K562 (cell line): ENCODE results near the gene TMEM63C. TPM values are rescaled to one million over a fixed set of nuclear protein-coding genes. Genes with fewer than 3 reads are reported as not detected.

Experiments
- ATAC-seq: fragments of 200-7000 bp; cut with Tn5 transposase; 3 replicates; pipeline ENCODE4 v1.9.1; 2020; ENCODE audit warnings: moderate library complexity
- BruUV-seq: library from RNA; stranded (reverse); fragments of 400-500 nt; replicated peaks from 2 replicates; lab custom pipeline; 2021; lab: Mats Ljungman, UMichigan
- CTCF ChIA-PET: fragments of 300-600 bp; formaldehyde crosslinking; extraction: SDS; loops from one replicate; lab custom pipeline; 2021; ENCODE audit warnings: low intra/inter-chr PET ratio; lab: Yijun Ruan, JAX
- POLR2A ChIA-PET: fragments of 300-600, 350-650 bp; sonication (Branson Sonifier 250); formaldehyde crosslinking; extraction: SDS; loops from one replicate; lab custom pipeline; 2021; ENCODE audit warnings: antibody characterized with exemption, inconsistent platforms; lab: Yijun Ruan, JAX
- DNase-seq, 4 experiments: peaks; one replicate each; pipeline versions ENCODE4 v3.0.0 to v3.0.0-alpha.2; 2011 to 2018; ENCODE audit warnings: low spot score in 3 of 4, mixed read lengths in 3 of 4; ENCODE audit errors: extremely low read depth in 1 of 4
- FAIRE-seq: peaks from 2 replicates; lab custom pipeline; 2011; peaks lifted over from hg19 to GRCh38; lab: Jason Lieb, UNC
- H2AFZ ChIP-seq: 2 replicates; pipeline ENCODE4 v1.6.0; 2011; ENCODE audit warnings: low read depth, low read length, control low read depth, inconsistent platforms
- H3K27ac ChIP-seq: fragments of 200-600 bp; 3 replicates; pipeline ENCODE4 v1.8.0; 2011; ENCODE audit warnings: low read depth, mild to moderate bottlenecking, control low read depth, inconsistent platforms, low read length, moderate library complexity, mixed read lengths; ENCODE audit errors: extremely low read depth
- H3K27me3 ChIP-seq, 2 experiments: fragments of 300-600 bp in 1 of 2; 2 replicates in 1 of 2; 3 replicates in 1 of 2; pipeline versions ENCODE4 v1.6.0 to v1.8.0; 2011; ENCODE audit warnings: inconsistent platforms in 2 of 2, low read length in 2 of 2, mild to moderate bottlenecking in 1 of 2, mixed read lengths in 1 of 2, moderate library complexity in 1 of 2; ENCODE audit not compliant: control insufficient read depth in 2 of 2, insufficient read depth in 2 of 2
- H3K36me3 ChIP-seq: fragments of 300-600 bp; 3 replicates; pipeline ENCODE4 v1.8.0; 2011; ENCODE audit warnings: mild to moderate bottlenecking, low read length, inconsistent platforms; ENCODE audit not compliant: control insufficient read depth, insufficient read depth
- H3K4me1 ChIP-seq, 2 experiments: fragments of 200-600 bp in 1 of 2; replicated peaks in 1 of 2; 2 replicates in 1 of 2; 3 replicates in 1 of 2; pipeline versions ENCODE4 v1.5.1 to v1.8.0; 2011; ENCODE audit warnings: inconsistent platforms in 2 of 2, low read length in 2 of 2, mild to moderate bottlenecking in 1 of 2, mixed read lengths in 1 of 2, moderate library complexity in 1 of 2; ENCODE audit not compliant: control insufficient read depth in 2 of 2, insufficient read depth in 2 of 2
- H3K4me2 ChIP-seq: 2 replicates; pipeline ENCODE4 v1.6.1; 2011; ENCODE audit warnings: low read length, control low read depth, inconsistent platforms, mixed read lengths; ENCODE audit not compliant: insufficient read depth
- H3K4me3 ChIP-seq: fragments of 200-600 bp; sonication (generic), shearing (Covaris generic); 2 replicates; pipeline ENCODE4 v1.5.1; 2016; ENCODE audit warnings: control low read depth, inconsistent platforms
- H3K79me2 ChIP-seq: fragments of 200-600 bp; 3 replicates; pipeline ENCODE4 v1.8.0; 2011; ENCODE audit warnings: low read length, inconsistent platforms; ENCODE audit not compliant: control insufficient read depth, insufficient read depth
- H3K9ac ChIP-seq, 2 experiments: 2 replicates each; pipeline versions ENCODE4 v1.6.0 to v1.6.1; 2011; ENCODE audit warnings: low read depth in 2 of 2, low read length in 2 of 2, control low read depth in 1 of 2, inconsistent platforms in 1 of 2, mild to moderate bottlenecking in 1 of 2, mixed read lengths in 1 of 2; ENCODE audit not compliant: insufficient read depth in 1 of 2
- H3K9me1 ChIP-seq: one replicate; pipeline ENCODE4 v1.6.0; 2011; ENCODE audit warnings: inconsistent platforms, mild to moderate bottlenecking, low read length, moderate library complexity; ENCODE audit not compliant: control insufficient read depth, insufficient read depth
- H3K9me3 ChIP-seq: replicated peaks from 2 replicates; pipeline ENCODE4 v1.5.1; 2011; ENCODE audit warnings: low read depth, low read length, inconsistent platforms; ENCODE audit not compliant: control insufficient read depth, insufficient read depth
- H4K20me1 ChIP-seq: replicated peaks from 2 replicates; pipeline ENCODE4 v1.6.1; 2011; ENCODE audit warnings: low read length, inconsistent platforms, mixed read lengths; ENCODE audit not compliant: control insufficient read depth, insufficient read depth
- CBFB ChIP-seq: sonication (generic); formaldehyde crosslinking; IDR thresholded peaks from 2 replicates; pipeline ENCODE4 v1.4.0; 2020; ENCODE audit warnings: mild to moderate bottlenecking, missing genetic modification reagents
- CEBPG ChIP-seq, 3 experiments: fragments of 200-800 bp in 1 of 3; sonication (Bioruptor generic) in 1 of 3; sonication (generic) in 1 of 3; formaldehyde crosslinking in 1 of 3; IDR thresholded peaks in 2 of 3; conservative IDR thresholded peaks in 1 of 3; 2 replicates each; pipeline versions ENCODE4 v1.6.1 to v1.8.0; 2016 to 2022; ENCODE audit warnings: missing compliant biosample characterization in 2 of 3, missing genetic modification characterization in 2 of 3, mild to moderate bottlenecking in 1 of 3, missing genetic modification reagents in 1 of 3
- ETV1 ChIP-seq: fragments of 450-650 bp; conservative IDR thresholded peaks from 2 replicates; pipeline ENCODE4 v1.6.1; 2016; ENCODE audit warnings: missing genetic modification characterization, control low read depth, low read depth, missing compliant biosample characterization
- FOXK2 ChIP-seq, 2 experiments: fragments of 450-650 bp; IDR thresholded peaks in 1 of 2; conservative IDR thresholded peaks in 1 of 2; 2 replicates each; pipeline ENCODE4 v1.6.1; 2016; ENCODE audit warnings: low read depth in 2 of 2, mild to moderate bottlenecking in 1 of 2
- HDAC8 ChIP-seq: fragments of 450-650 bp; IDR thresholded peaks from 2 replicates; pipeline ENCODE4 v1.6.1; 2016; ENCODE audit warnings: mild to moderate bottlenecking, missing genetic modification characterization, moderate library complexity, missing compliant biosample characterization
- MIER1 ChIP-seq: fragments of 450-650 bp; IDR thresholded peaks from 2 replicates; pipeline ENCODE4 v1.6.1; 2016; ENCODE audit warnings: antibody characterized with exemption, mild to moderate bottlenecking, low read depth
- NFIC ChIP-seq: fragments of 450-650 bp; IDR thresholded peaks from 2 replicates; pipeline ENCODE4 v1.6.1; 2017; ENCODE audit warnings: mild to moderate bottlenecking, inconsistent platforms
- POLR3A ChIP-seq: IDR thresholded peaks from 2 replicates; pipeline ENCODE4 v1.6.1; 2011; ENCODE audit warnings: borderline replicate concordance, mild to moderate bottlenecking, moderate library complexity; ENCODE audit not compliant: insufficient read length, insufficient read depth; ENCODE audit errors: extremely low read depth
- RBM17 ChIP-seq: fragments of 200-400 bp; formaldehyde crosslinking; IDR thresholded peaks from 2 replicates; pipeline ENCODE4 v1.6.1; 2017; ENCODE audit warnings: low read depth, mild to moderate bottlenecking, low read length, borderline replicate concordance
- SNRNP70 ChIP-seq: fragments of 200-400 bp; formaldehyde crosslinking; optimal IDR thresholded peaks from 2 replicates; pipeline ENCODE3; 2017; ENCODE audit warnings: low read depth, low read length
- TAL1 ChIP-seq: fragments of 450-650 bp; IDR thresholded peaks from 2 replicates; pipeline ENCODE4 v1.6.1; 2016; ENCODE audit warnings: mild to moderate bottlenecking
- ZNF146 ChIP-seq: IDR thresholded peaks from one replicate; pipeline ENCODE4 v1.6.1; 2018; ENCODE audit warnings: missing compliant biosample characterization; ENCODE audit not compliant: unreplicated experiment
- WGBS: fragments of 100-300 bp; shearing (Covaris generic); methylation state at CpG from one replicate; pipeline ENCODE4 v1.1.6; 2016; ENCODE audit warnings: low coverage, mixed read lengths; ENCODE audit not compliant: insufficient coverage; ENCODE audit errors: missing lambda C conversion rate; 5-methylcytosine and 5-hydroxymethylcytosine counted together
- in situ Hi-C: fragments of 300-500 bp; cut with MboI; formaldehyde crosslinking; loops from 4 replicates; pipeline ENCODE4 v1.15.0; 2018; ENCODE audit warnings: inconsistent platforms, mixed read lengths
- intact Hi-C: fragments of 100-400 bp; cut with micrococcal nuclease; formaldehyde crosslinking; loops from 2 replicates; pipeline ENCODE4 v1.14.2; 2022
- polyA plus RNA-seq, 8 experiments: library from polyadenylated mRNA; depleted of rRNA in 4 of 8; stranded (reverse) in 5 of 8; unstranded in 3 of 8; fragments of >200 nt; fragmentation: Nextera tagmentation in 2 of 8; fragmentation: Illumina TruSeq in 1 of 8; extraction: Ambion mirVana in 2 of 8; extraction: Trizol in 1 of 8; gene quantifications; 2 replicates each; pipeline versions ENCODE4 v1.2.1 to v1.2.3, GENCODE V29; 2011 to 2014; ENCODE audit warnings: inconsistent platforms in 1 of 8, missing spikeins in 1 of 8
- total RNA-seq, 7 experiments: library from RNA; depleted of rRNA in 6 of 7; stranded (reverse); fragments of >200 nt in 6 of 7; fragmentation: Illumina TruSeq in 2 of 7; extraction: Trizol in 2 of 7; gene quantifications; 2 replicates each; pipeline versions ENCODE4 v1.2.1 to v1.2.3, GENCODE V29; 2011 to 2021; ENCODE audit warnings: low replicate concordance in 1 of 7

The TMEM63C gene
- total and polyA plus RNA-seq, 9 of the 15 experiments (the other 6 are each of a cell fraction or from before 2014, with no cell fraction given) = 0.07 TPM; not detected in 8

GRCh38 chr14:77251870-77252269 lies 70.3 kb downstream of the TMEM63C start:
- peaks cover 0 to 49% of the 10 kb centered on the region in 2 experiments; a peak in 3 of 5 replicates for H3K27me3 ChIP-seq
- 10% methylated on average over 11 of the region's 11 CpGs for WGBS
- no peaks in the 10 kb centered on the region for H3K36me3 ChIP-seq
- H3K9me3 ChIP-seq = no peaks in the 10 kb centered on the region
- H3K4me3 ChIP-seq = no peak overlapping the region
- H3K4me2 ChIP-seq = no peak overlapping the region
- no peak overlapping the region for H3K27ac ChIP-seq
- no TSS peak for BruUV-seq
- no peak overlapping the region for H2AFZ ChIP-seq
- no peaks in the 10 kb centered on the region for H3K4me1 ChIP-seq
- POLR2A ChIA-PET = interaction anchor here (0.8 kb wide), 1 partner anchor 16 kb away, joined by 3 read pairs; no protein-coding TSS in a partner anchor
- CTCF ChIA-PET = no interaction called here
- no peaks in the 10 kb centered on the region for H3K79me2 ChIP-seq
- DNase-seq (no peak), FAIRE-seq (no peak), ATAC-seq (no peak)
- intact Hi-C loops = no loop called here
- peaks cover 5% of the 10 kb centered on the region; the same call in 1 of the 2 replicates for H4K20me1 ChIP-seq
- no peak for TF ChIP-seq CBFB
- TF ChIP-seq SNRNP70 = no peak
- TF ChIP-seq HDAC8 (tag) = no peak
- H3K9me1 ChIP-seq = no peaks in the 10 kb centered on the region
- in situ Hi-C loops = no loop called here
- no peak overlapping the region for H3K9ac ChIP-seq

GRCh38 chr14:77253333-77254190 lies 72.0 kb downstream of the TMEM63C start:
- Histone ChIP-seq H3K9me3 (no peaks in the 10 kb centered on the region), H3K4me2 (no peak overlapping the region), H3K9ac (no peak overlapping the region), H3K4me1 (no peaks in the 10 kb centered on the region), H3K9me1 (no peaks in the 10 kb centered on the region), H3K27me3 (peaks cover 0 to 58% of the 10 kb centered on the region in 2 experiments; a peak in 3 of 5 replicates), H4K20me1 (peaks cover 5% of the 10 kb centered on the region; the same call in 1 of the 2 replicates), H3K4me3 (no peak overlapping the region), H3K36me3 (no peaks in the 10 kb centered on the region), H3K79me2 (no peaks in the 10 kb centered on the region), H3K27ac (no peak overlapping the region), H2AFZ (no peak overlapping the region)
- FAIRE-seq = no peak
- CTCF ChIA-PET = no interaction called here
- intact Hi-C loops (no loop called here), in situ Hi-C loops (no loop called here)
- POLR2A ChIA-PET = interaction anchor here (0.6 kb wide), 1 partner anchor 1805 kb away, joined by 5 read pairs; no protein-coding TSS in a partner anchor
- no TSS peak for BruUV-seq
- TF ChIP-seq POLR3A (no peak), NFIC (peak; percentile 51; the same call in 1 of the 2 replicates), TAL1 (no peak), ZNF146 (CRISPR knock-in tag) (no peak), ETV1 (tag) (no peak), MIER1 (no peak), CEBPG (CRISPR knock-in tag; IDR thresholded peaks at IDR 0.05) (no peak), CEBPG (tag; conservative IDR thresholded peaks at IDR 0.05 in 1 of 2, IDR thresholded peaks at IDR 0.05 in 1 of 2) (no peak), FOXK2 (conservative IDR thresholded peaks at IDR 0.05 in 1 of 2, IDR thresholded peaks at IDR 0.05 in 1 of 2; ENCODE audit: low read depth in 2 of 2) (no peak), RBM17 (no peak)
- ATAC-seq = no peak
- DNase-seq = no peak
- WGBS = 5% methylated on average over 13 of the region's 20 CpGs
